ENCODE data around the gene PPM1B. TPM values are rescaled to one million over a fixed set of nuclear protein-coding genes. Genes with fewer than 3 reads are reported as not detected.
"Not testable (repeated sequence)": the region's sequence is repeated elsewhere in the genome, so short reads cannot be mapped to it uniquely, and the experiment has no call there.

The PPM1B gene
- total and polyA plus RNA-seq, 2 donors: 36.3 to 55.4 TPM

DNA sequence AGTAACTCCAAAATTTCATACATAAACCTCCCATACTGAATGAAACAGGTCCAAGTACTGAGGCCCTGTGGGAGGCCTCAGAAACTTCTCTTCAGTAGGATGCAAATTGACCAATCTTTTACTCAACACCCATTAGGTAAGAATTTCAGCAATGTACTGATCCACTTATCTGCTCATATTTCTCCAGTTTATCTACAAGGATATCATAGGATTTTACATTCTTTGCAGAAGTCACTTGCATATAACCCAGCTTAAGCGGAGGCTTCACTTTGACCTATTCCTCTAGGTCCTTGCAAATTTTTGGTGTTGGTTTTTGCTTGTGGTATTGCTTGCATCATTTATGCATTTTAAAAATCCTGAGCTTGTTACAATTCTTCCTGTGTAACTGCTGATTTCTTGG, 77.8 kb downstream of the PPM1B start:
- Histone ChIP-seq H3K4me1 (ENCODE audit: control insufficient read depth in 2 of 2, insufficient read depth in 2 of 2, low read length in 2 of 2) (peaks cover 0 to 4% of the 10 kb centered on the region in 2 donors), H3K27ac (ENCODE audit: low read depth in 1 of 2, low read length in 1 of 2) (no peak overlapping the region), H3K4me3 (ENCODE audit: low read length in 2 of 2) (no peak overlapping the region), H3K27me3 (ENCODE audit: control insufficient read depth in 2 of 2, insufficient read depth in 1 of 2, low read length in 1 of 2) (no peaks in the 10 kb centered on the region), H3K9me3 (ENCODE audit: control insufficient read depth in 2 of 2, insufficient read depth in 1 of 2, low read length in 1 of 2) (no peaks in the 10 kb centered on the region), H3K36me3 (ENCODE audit: control insufficient read depth in 2 of 2, insufficient read depth in 2 of 2, low read length in 1 of 2) (no peaks in the 10 kb centered on the region)
- DNase-seq (ENCODE audit: low read depth in 6 of 9, low spot score in 9 of 9): no peak
- 100% methylated on average over 1 of the region's 1 CpG for WGBS

DNA sequence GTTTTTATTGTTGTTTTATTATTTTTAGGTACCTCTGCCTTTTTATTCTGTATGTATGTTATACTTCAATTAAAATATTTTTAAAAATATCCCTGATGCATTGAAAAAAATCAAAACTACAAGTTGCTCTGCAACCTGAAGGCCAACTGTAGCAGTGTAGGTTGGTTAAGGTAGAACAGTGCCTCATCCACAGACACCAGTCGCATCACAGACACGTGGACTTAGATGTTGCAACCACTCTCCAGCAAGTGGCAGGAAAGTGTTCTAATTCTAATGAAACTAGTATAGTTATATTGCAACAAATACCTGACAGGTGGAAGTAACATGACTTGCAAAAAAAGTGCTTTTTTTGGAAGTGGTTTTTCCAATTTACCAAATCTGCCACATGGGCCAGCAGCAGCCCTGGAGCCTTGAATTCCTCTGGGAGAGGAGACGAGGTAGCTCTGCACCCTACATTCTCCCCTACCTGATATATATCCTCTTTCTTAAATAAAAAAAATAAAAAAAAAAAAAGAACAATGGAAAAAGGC, 78.2 kb downstream of the PPM1B start:
- no peak overlapping the region for H3K27ac ChIP-seq (ENCODE audit: low read depth in 1 of 2, low read length in 1 of 2)
- no peaks in the 10 kb centered on the region for H3K36me3 ChIP-seq (ENCODE audit: control insufficient read depth in 2 of 2, insufficient read depth in 2 of 2, low read length in 1 of 2)
- H3K9me3 ChIP-seq (ENCODE audit: control insufficient read depth in 2 of 2, insufficient read depth in 1 of 2, low read length in 1 of 2): no peaks in the 10 kb centered on the region
- H3K4me1 ChIP-seq (ENCODE audit: control insufficient read depth in 2 of 2, insufficient read depth in 2 of 2, low read length in 2 of 2): peaks cover 0 to 4% of the 10 kb centered on the region in 2 donors
- H3K27me3 ChIP-seq (ENCODE audit: control insufficient read depth in 2 of 2, insufficient read depth in 1 of 2, low read length in 1 of 2): no peaks in the 10 kb centered on the region
- H3K4me3 ChIP-seq (ENCODE audit: low read length in 2 of 2): no peak overlapping the region
- 96% methylated on average over 3 of the region's 3 CpGs for WGBS
- DNase-seq (ENCODE audit: low read depth in 6 of 9, low spot score in 9 of 9): no peak

DNA sequence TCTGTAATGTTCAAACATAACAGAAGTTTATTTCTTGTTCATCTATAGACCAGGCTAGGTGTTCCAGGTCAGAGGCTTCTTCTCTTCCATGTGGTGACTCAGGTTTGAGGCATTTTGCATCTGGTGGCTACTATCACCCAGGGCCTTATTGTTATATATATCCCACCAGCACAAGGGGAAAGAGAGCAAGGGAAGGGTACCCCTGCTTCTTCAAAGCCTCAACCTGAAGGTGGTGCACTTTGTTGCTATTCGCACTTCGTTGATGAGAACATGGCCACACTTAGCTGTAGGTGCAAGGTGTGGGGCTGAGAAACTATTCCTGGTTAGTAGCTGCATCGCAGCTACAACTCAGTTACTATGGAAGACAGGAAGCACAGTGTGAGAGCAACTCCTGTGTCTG, 79.2 kb downstream of the PPM1B start:
- Histone ChIP-seq H3K27ac (ENCODE audit: low read depth in 1 of 2, low read length in 1 of 2) (no peak overlapping the region), H3K9me3 (ENCODE audit: control insufficient read depth in 2 of 2, insufficient read depth in 1 of 2, low read length in 1 of 2) (no peaks in the 10 kb centered on the region), H3K4me1 (ENCODE audit: control insufficient read depth in 2 of 2, insufficient read depth in 2 of 2, low read length in 2 of 2) (peaks cover 0 to 4% of the 10 kb centered on the region in 2 donors), H3K36me3 (ENCODE audit: control insufficient read depth in 2 of 2, insufficient read depth in 2 of 2, low read length in 1 of 2) (no peaks in the 10 kb centered on the region), H3K27me3 (ENCODE audit: control insufficient read depth in 2 of 2, insufficient read depth in 1 of 2, low read length in 1 of 2) (no peaks in the 10 kb centered on the region), H3K4me3 (ENCODE audit: low read length in 2 of 2) (no peak overlapping the region)
- DNase-seq (ENCODE audit: low read depth in 6 of 9, low spot score in 9 of 9): no peak
- 97% methylated on average over 3 of the region's 3 CpGs for WGBS

DNA sequence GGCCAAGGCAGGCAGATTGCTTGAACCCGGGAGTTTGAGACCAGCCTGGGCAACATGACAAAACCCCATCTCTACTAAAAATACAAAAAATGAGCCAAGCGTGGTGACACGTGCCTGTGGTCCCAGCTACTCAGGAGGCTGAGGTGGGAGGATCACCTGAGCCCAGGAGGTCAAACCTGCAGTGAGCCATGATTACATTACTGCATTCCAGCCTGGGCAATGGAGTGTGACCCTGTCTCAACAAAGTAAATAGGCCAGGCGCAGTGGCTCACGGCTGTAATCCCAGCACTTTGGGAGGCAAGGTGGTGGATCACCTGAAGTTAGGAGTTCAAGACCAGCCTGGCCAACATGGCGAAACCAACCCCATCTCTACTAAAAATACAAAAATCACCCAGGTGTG, 80.6 kb downstream of the PPM1B start:
- not testable (repeated sequence) for H3K27me3 ChIP-seq (ENCODE audit: control insufficient read depth in 2 of 2, insufficient read depth in 1 of 2, low read length in 1 of 2); H3K9me3 ChIP-seq (ENCODE audit: control insufficient read depth in 2 of 2, insufficient read depth in 1 of 2, low read length in 1 of 2); H3K4me3 ChIP-seq (ENCODE audit: low read length in 2 of 2); H3K27ac ChIP-seq (ENCODE audit: low read depth in 1 of 2, low read length in 1 of 2); H3K36me3 ChIP-seq (ENCODE audit: control insufficient read depth in 2 of 2, insufficient read depth in 2 of 2, low read length in 1 of 2); H3K4me1 ChIP-seq (ENCODE audit: control insufficient read depth in 2 of 2, insufficient read depth in 2 of 2, low read length in 2 of 2); DNase-seq (ENCODE audit: low read depth in 6 of 9, low spot score in 9 of 9)
- WGBS: 97% methylated on average over 6 of the region's 6 CpGs

DNA sequence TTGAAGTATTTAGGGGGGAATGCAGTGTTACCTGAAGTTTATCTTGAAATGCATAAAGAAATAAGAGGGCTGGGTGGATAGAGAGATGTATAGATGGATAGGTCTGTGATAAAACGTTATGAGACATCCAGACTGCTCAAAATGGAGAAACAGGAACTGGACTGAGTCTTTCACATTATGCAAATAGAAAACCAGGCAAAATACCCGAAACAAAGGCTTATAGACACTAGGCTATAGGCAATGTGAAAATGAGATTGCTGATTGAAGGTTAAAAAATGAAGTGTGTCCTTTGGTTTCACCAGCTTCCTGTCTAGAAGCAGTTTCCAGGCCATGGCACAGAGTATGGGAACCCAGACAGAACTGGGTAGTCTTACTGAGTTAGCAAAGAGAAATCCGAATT, 81.7 kb downstream of the PPM1B start:
- H3K36me3 ChIP-seq (ENCODE audit: control insufficient read depth in 2 of 2, insufficient read depth in 2 of 2, low read length in 1 of 2): no peaks in the 10 kb centered on the region
- H3K27me3 ChIP-seq (ENCODE audit: control insufficient read depth in 2 of 2, insufficient read depth in 1 of 2, low read length in 1 of 2): no peaks in the 10 kb centered on the region
- H3K4me1 ChIP-seq (ENCODE audit: control insufficient read depth in 2 of 2, insufficient read depth in 2 of 2, low read length in 2 of 2): no peaks in the 10 kb centered on the region
- no peak overlapping the region for H3K4me3 ChIP-seq (ENCODE audit: low read length in 2 of 2)
- H3K9me3 ChIP-seq (ENCODE audit: control insufficient read depth in 2 of 2, insufficient read depth in 1 of 2, low read length in 1 of 2): no peaks in the 10 kb centered on the region
- 67% methylated on average over 3 of the region's 3 CpGs for WGBS
- DNase-seq (ENCODE audit: low read depth in 6 of 9, low spot score in 9 of 9): no peak
- no peak overlapping the region for H3K27ac ChIP-seq (ENCODE audit: low read depth in 1 of 2, low read length in 1 of 2)

DNA sequence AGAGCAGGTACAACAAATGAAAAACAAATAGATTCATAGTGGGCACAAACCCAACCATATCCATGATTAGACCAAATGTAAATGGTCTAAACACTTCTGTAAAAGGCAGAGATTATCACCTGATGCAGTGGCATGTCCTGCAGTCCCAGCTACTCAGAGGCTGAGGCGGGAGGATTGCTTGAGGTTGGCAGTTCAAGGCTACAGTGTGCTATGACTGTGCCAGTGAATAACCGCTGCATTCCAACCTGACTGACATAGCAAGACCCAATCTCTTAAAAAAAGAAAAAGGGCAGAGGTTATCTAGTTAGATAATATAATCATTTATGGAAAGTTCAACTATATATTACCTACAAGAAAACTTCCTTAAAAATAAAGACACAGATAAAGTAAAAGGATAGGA, 85.3 kb downstream of the PPM1B start:
- DNase-seq (ENCODE audit: low read depth in 6 of 9, low spot score in 9 of 9): no peak
- Histone ChIP-seq H3K4me1 (ENCODE audit: control insufficient read depth in 2 of 2, insufficient read depth in 2 of 2, low read length in 2 of 2) (no peaks in the 10 kb centered on the region), H3K27me3 (ENCODE audit: control insufficient read depth in 2 of 2, insufficient read depth in 1 of 2, low read length in 1 of 2) (no peaks in the 10 kb centered on the region), H3K4me3 (ENCODE audit: low read length in 2 of 2) (no peak overlapping the region), H3K36me3 (ENCODE audit: control insufficient read depth in 2 of 2, insufficient read depth in 2 of 2, low read length in 1 of 2) (no peaks in the 10 kb centered on the region), H3K9me3 (ENCODE audit: control insufficient read depth in 2 of 2, insufficient read depth in 1 of 2, low read length in 1 of 2) (no peaks in the 10 kb centered on the region), H3K27ac (ENCODE audit: low read depth in 1 of 2, low read length in 1 of 2) (no peak overlapping the region)
- WGBS: over 99% methylated on average over 2 of the region's 2 CpGs

DNA sequence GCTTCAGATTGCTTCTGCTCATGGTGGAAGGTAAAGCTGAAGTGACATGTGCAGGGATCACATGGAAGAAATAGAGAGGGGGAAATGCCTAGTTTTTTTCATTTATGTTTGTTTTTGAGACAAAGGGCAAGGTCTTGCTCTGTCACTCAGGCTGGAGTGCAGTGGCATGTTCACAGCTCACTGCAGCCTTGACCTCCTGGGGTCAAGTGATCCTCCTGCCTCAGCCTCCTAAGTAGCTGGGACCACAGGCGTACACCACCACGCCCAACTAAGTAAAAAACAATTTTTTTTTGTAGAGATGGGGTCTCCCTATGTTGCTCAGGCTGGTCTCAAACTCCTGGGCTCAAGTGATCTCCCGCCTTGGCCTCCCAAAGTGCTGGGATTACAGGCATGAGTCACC, 87.0 kb downstream of the PPM1B start:
- not testable (repeated sequence) for H3K27ac ChIP-seq (ENCODE audit: low read depth in 1 of 2, low read length in 1 of 2); H3K4me3 ChIP-seq (ENCODE audit: low read length in 2 of 2); H3K36me3 ChIP-seq (ENCODE audit: control insufficient read depth in 2 of 2, insufficient read depth in 2 of 2, low read length in 1 of 2); H3K4me1 ChIP-seq (ENCODE audit: control insufficient read depth in 2 of 2, insufficient read depth in 2 of 2, low read length in 2 of 2); H3K9me3 ChIP-seq (ENCODE audit: control insufficient read depth in 2 of 2, insufficient read depth in 1 of 2, low read length in 1 of 2); DNase-seq (ENCODE audit: low read depth in 6 of 9, low spot score in 9 of 9); H3K27me3 ChIP-seq (ENCODE audit: control insufficient read depth in 2 of 2, insufficient read depth in 1 of 2, low read length in 1 of 2)
- WGBS: 96% methylated on average over 3 of the region's 3 CpGs

DNA sequence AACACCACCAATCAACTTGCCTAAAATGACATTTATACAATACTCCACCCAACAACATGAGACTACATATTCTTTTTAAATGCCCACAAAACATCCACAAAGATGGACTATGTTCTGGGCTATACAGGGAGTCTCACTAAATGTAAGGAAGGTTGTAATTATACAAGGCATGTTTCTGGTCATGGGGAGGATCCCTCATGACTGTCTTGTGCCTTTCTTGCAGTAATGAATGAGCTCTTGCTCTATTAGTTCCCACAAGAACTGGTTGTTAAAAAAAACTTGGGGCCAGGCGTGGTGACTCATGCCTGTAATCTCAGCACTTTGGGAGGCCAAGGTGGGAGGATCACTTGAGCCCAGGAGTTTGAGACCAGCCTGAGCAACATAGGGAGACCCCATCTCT, 89.1 kb downstream of the PPM1B start:
- not testable (repeated sequence) for DNase-seq (ENCODE audit: low read depth in 6 of 9, low spot score in 9 of 9); H3K36me3 ChIP-seq (ENCODE audit: control insufficient read depth in 2 of 2, insufficient read depth in 2 of 2, low read length in 1 of 2); H3K27ac ChIP-seq (ENCODE audit: low read depth in 1 of 2, low read length in 1 of 2); H3K4me3 ChIP-seq (ENCODE audit: low read length in 2 of 2); H3K4me1 ChIP-seq (ENCODE audit: control insufficient read depth in 2 of 2, insufficient read depth in 2 of 2, low read length in 2 of 2); H3K9me3 ChIP-seq (ENCODE audit: control insufficient read depth in 2 of 2, insufficient read depth in 1 of 2, low read length in 1 of 2); H3K27me3 ChIP-seq (ENCODE audit: control insufficient read depth in 2 of 2, insufficient read depth in 1 of 2, low read length in 1 of 2)
- 98% methylated on average over 1 of the region's 1 CpG for WGBS

DNA sequence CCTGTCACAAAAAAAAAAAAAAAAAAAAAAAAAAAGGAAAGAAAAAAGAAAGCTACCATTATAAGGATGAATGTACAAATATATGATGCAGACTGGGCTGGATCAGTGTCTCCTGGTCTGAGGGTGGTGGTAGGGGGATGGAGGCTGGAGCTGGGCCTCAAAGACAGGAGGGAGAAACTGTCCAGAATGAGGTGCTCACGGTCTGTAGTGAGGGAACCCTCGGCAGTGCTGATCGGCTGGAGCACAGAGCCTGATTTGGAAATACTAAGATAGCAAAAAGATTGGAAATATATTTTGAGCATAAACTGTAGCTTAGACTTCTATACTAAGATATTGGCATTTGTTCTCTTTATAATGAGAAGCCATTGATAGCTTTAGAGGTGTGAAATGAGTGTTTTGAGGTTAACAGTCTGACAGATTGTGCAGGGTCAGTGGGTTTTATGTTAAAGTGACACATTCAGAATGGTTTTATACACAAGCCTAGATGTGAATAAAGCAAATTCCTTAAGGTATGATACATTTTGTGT, 98.7 kb downstream of the PPM1B start:
- Histone ChIP-seq H3K27ac (ENCODE audit: low read depth in 1 of 2, low read length in 1 of 2) (no peak overlapping the region), H3K27me3 (ENCODE audit: control insufficient read depth in 2 of 2, insufficient read depth in 1 of 2, low read length in 1 of 2) (no peaks in the 10 kb centered on the region), H3K36me3 (ENCODE audit: control insufficient read depth in 2 of 2, insufficient read depth in 2 of 2, low read length in 1 of 2) (no peaks in the 10 kb centered on the region), H3K9me3 (ENCODE audit: control insufficient read depth in 2 of 2, insufficient read depth in 1 of 2, low read length in 1 of 2) (peaks cover 0 to 5% of the 10 kb centered on the region in 2 donors), H3K4me3 (ENCODE audit: low read length in 2 of 2) (no peak overlapping the region), H3K4me1 (ENCODE audit: control insufficient read depth in 2 of 2, insufficient read depth in 2 of 2, low read length in 2 of 2) (no peaks in the 10 kb centered on the region)
- DNase-seq (ENCODE audit: low read depth in 6 of 9, low spot score in 9 of 9): no peak
- WGBS: 97% methylated on average over 3 of the region's 3 CpGs
